Activated CD4-positive, alpha-beta T cell treated with anti-CD3 and anti-CD28 coated beads, Interleukin-2, amount 50 U/mL, for 48 hours (primary cell): ENCODE measurements around the gene OR52N2.

Experiments
- DNase-seq, 2 experiments: peaks; one replicate each; pipeline ENCODE4 v3.0.0-alpha.2; 2020

The OR52N2 gene

GRCh38 chr11:5808500-5809121 lies at the start of gene OR52N2:
TSS of gene OR52N2 (plus strand) at chr11:5808924. CDS start at chr11:5820336, 11,412 bp downstream.
- DNase-seq, result peak; percentile 70 to 79

DNA sequence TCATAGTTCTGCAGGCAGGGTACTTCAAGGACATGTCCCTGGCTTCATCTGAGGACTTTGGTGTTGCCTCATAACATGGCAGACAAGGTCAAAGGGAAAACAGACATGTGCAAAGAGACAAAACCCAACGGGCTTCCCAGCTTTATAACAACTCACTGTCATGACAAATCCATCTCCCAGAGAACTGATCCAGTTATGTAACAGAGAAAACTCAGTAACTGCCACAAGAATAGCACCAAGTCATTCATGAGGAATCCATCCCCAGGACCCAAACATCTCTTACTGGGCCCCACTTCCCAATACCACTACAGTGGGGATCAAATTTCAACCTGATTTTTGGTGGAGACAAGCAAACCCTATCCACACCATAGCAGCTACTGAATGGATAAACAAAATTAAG lies 41.7 kb upstream of the OR52N2 start:
- no peak for DNase-seq

GRCh38 chr11:5783255-5783654 lies 25.5 kb upstream of the OR52N2 start, which contains the start of gene OR52N5:
TSS of gene OR52N5 (minus strand) at chr11:5783355. CDS start at chr11:5778634, 4,721 bp downstream.
- no peak for DNase-seq

DNA sequence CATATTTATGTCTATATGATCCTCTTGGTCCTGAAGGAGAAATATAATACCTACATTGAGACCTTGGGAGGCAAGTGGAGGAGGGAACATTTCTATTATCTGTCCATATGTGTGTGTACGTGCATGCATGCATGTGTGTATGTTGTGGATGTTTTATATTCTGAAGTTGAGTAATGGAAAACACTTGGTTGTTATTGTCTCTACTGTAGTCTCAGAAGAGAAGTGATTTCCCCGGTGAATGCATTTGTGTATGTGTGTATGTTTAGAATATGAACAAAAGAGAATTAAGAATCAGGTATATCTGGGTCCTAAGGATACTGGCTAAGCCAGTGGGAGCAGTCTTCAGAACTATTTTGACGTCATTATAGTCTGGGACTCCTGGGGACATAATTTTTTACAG lies 17.6 kb upstream of the OR52N2 start, which contains the start of gene OR52N1:
OR52N1 (minus strand) TSS at position 101 of the 400 bp plus-strand sequence. CDS start 2,449 bp downstream, outside the sequence.
- no peak for DNase-seq

DNA sequence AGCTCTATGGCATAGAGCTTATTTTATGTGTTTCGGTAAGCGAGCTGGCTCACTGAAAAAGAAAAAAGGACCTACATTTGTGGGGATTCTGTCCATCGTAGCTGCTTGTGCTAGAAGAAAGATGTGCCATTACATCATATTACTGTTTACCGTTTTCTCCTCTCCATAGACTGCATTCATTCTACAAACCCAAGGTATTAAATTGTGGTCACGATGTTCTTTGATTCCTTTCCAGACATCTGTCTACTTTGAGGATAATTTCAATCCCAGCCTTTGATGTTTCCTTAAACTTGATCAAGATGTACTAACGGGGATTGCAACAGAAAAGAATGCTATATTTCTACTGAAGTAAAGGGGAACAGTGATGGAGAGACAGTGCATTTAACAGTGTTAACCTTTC lies 12.2 kb upstream of the OR52N2 start:
- no peak for DNase-seq

- no peak for DNase-seq
Observed at GRCh38 chr11:5803982-5804381, 4.7 kb upstream of the OR52N2 start.

- DNase-seq, result no peak
Observed at GRCh38 chr11:5807580-5807979, 1.1 kb upstream of the OR52N2 start.

DNA sequence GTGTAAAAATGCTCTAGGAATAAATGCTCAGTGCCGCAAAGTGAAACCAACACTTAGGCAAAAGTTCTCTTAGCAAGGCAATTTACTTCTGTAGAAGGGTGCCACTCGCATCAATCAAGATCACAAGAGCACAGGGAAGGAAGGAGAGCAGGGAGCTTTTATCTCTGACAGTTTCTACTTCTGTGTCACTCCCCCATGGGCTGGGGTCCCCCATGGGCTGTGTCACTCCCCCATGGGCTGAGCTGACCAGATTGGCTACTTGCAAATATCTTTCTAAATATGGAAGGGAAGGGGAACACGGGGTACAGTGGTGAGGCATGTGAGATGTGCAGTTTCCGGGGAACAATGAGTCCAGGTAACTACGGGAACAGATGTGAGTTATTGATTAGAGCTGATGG lies 397 bp downstream of the OR52N2 start:
- DNase-seq, result peak; percentile 3 to 7

DNA sequence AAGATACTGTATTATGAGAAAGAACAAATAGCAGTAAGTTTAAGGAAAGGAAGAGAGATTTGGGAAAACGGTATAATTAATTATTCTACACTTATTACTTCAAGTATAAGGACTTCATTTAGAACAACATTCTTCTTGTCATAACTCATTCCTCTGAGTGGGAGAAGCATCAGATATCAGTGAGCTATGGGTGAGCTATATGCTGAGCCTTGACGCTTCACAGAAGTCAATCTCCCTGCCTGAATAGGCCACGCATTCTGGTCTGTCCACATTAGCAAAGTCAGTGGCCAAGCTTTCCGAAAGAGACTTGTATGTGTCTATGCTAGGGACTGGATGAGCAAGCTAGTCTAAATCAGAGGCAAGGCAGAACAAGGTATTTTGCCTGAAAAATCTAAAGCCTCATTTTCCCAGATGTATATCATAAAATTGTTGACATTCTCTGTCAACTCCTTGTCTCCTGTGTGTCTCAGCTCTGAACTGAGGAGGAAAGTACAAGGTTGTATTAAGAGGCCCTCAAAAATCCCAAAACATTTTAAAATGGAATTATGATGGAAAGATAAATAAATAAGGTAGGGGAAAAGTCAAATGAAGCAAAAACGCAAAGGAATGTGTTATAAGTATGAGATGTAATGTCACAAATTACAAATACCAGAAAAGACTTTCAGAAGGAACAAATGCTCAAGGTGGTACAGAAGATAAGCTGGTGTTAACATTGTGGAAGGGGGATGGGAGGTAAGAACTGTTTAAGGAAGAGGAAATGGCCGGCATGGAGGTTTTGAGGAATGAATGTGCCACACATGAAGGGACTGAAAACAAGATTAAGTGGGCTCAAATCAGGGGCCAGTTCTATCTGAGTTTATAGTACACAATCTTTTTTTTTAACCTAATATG lies 1.4 kb downstream of the OR52N2 start:
- DNase-seq, result no peak

DNA sequence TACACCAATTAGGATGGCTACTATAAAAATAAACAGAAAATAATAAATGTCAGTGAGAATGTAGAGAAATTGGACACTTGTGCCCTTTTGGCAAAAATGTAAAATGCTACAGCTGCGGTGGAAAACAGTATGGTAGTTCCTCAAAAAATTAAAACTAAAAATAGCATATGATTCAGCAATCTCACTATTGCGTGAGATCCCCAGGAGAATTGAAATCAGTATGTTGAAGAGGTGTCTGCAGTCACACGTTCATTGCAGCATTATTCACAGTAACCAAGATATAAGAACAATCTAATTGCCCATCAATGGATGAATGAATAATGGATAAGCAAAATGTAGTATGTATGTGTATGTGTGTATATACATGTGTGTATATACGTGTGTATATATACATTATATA lies 6.8 kb downstream of the OR52N2 start:
- no peak for DNase-seq

GRCh38 chr11:5818245-5818886 lies 9.6 kb downstream of the OR52N2 start:
- no peak for DNase-seq

- DNase-seq, result no peak
Observed at GRCh38 chr11:5831196-5831829, 22.6 kb downstream of the OR52N2 start.

DNA sequence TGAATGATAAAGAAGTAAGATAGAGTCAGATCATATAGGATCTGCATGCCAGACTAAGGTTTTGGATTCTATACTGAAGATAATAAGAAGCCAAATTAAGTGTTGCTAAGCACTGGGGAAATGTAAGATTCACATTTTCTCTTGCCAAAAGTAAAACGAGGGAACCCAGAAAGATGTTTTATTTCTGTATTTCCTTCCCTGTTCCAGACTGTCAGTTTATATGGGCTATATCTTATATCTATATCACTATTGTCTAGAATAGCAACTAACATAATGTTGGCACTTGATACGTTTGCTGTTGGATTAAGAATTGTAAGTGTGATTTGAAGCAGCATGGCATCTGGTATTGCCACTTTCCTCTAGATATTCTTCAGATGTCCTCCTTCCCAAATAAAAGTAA lies 24.7 kb downstream of the OR52N2 start:
- DNase-seq, result no peak

DNA sequence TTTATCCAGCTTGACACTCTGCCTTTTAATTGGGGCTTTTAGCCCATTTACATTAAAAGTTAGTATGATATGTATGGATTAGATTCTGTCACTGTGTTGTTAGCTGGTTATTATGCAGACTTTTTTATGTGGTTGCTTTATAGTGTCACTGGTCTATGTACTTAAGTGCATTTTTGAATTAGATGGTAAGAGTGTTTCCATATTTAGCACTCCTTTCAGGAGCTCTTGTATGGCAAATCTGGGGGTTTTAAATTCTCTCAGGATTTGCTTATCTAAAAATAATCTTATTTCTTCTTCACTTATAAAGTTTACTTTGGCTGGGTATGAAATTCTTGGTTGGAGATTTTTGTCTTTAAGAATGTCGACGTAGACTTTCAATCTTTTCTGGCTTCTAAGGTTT lies 29.0 kb downstream of the OR52N2 start:
- DNase-seq, result no peak

DNA sequence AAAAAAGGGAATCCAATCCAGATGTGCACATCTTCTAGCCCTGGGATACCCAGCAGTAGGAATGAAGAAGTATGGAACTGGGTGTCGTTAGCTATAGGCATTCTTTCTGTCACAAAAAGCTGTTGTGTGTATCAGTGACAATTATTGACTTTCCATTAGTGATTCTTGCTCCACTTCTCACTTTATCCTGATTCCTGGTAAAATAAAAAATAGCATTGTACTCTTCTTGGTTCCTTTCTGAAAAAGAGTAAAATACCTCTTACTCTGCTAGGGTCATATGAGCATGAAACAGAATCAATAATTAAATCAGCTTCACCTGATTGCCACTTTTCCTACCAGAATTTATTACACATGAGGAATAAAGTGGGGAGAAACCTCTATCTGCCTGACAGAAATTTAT lies 33.1 kb downstream of the OR52N2 start, which contains the start of gene OR52E6:
OR52E6 (minus strand) TSS at position 101 of the 400 bp plus-strand sequence; CDS start at position 101, 0 bp downstream.
- no peak for DNase-seq

- no peak for DNase-seq
Observed at GRCh38 chr11:5846701-5847100, 38.0 kb downstream of the OR52N2 start.

DNA sequence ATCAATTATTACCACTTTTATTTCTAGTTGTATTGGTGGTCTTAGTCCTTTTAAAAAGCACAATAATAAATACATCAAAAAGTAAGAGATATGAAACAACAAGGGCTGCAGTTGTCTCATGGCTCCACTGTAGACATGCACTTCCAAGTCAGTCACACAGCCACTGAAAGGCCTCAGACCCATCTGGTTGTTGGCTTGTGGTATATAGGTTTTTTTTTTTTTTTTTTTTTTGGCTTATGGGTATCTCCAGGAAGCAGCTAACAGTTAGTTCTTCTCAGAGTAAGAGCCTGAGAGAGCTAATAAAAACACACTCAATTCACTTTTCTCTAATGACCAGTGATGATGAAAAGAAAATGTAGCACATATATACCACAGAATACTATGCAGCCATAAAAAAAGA lies 39.0 kb downstream of the OR52N2 start:
- DNase-seq, result no peak

- no peak for DNase-seq
Observed at GRCh38 chr11:5851002-5851401, 42.3 kb downstream of the OR52N2 start.

DNA sequence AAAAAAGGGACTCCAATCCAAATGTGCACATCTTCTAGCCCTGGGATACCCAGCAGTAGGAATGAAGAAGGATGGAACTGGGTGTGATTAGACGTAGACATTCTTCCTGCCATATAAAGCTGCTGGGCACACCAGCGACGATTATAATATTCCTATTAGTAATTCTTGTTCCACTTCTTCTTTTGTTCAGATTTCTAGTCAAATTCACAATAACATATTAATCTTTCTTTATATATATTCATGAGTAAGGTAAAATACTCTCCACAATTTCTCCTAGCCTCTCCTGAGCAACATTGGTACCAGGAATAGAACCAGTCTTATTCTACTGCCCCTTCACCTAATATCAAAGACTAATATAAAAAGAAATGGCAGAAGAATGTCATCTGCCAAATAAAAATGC lies 48.9 kb downstream of the OR52N2 start, which contains the start of gene OR52E8:
OR52E8 (minus strand) TSS at position 101 of the 400 bp plus-strand sequence; CDS start at position 101, 0 bp downstream.
- no peak for DNase-seq

- DNase-seq, result no peak
Observed at GRCh38 chr11:5865826-5866225, 57.1 kb downstream of the OR52N2 start.
